GM12891 (cell line): ENCODE results near the gene UBTF.

Source experiments
- DNase-seq: peaks from one replicate; pipeline ENCODE4 v3.0.0; 2011; ENCODE audit warnings: low spot score; ENCODE audit not compliant: insufficient read length
- FAIRE-seq: peaks from 2 replicates; lab custom pipeline; 2011; peaks lifted over from hg19 to GRCh38; lab: Jason Lieb, UNC
- PAX5 ChIP-seq: IDR thresholded peaks from 2 replicates; pipeline ENCODE4 v1.6.1; 2011; ENCODE audit warnings: low read length, moderate library complexity, mild to moderate bottlenecking; ENCODE audit not compliant: insufficient read depth, severe bottlenecking
- POLR2A ChIP-seq: IDR thresholded peaks from 2 replicates; pipeline ENCODE4 v1.6.1; 2011; ENCODE audit warnings: low read depth, low read length, control low read depth
- POLR2AphosphoS5 ChIP-seq: IDR thresholded peaks from 2 replicates; pipeline ENCODE4 v1.6.1; 2011; ENCODE audit warnings: low read depth, low read length, control low read depth
- POU2F2 ChIP-seq: IDR thresholded peaks from 2 replicates; pipeline ENCODE4 v1.6.1; 2011; ENCODE audit warnings: low read depth, mild to moderate bottlenecking, control low read depth, low read length, moderate library complexity
- SPI1 ChIP-seq: IDR thresholded peaks from 2 replicates; pipeline ENCODE4 v1.6.1; 2011; ENCODE audit warnings: low read depth, low read length, control low read depth
- TAF1 ChIP-seq: IDR thresholded peaks from 2 replicates; pipeline ENCODE4 v1.6.1; 2011; ENCODE audit warnings: low read depth, low read length, control low read depth

UBTF gene

GRCh38 chr17:44258811-44259351 lies 39.4 kb upstream of the UBTF start:
- FAIRE-seq (no peak), DNase-seq (no peak)
- no peak for TF ChIP-seq POLR2A
- no peak for TF ChIP-seq POLR2AphosphoS5
- no peak for TF ChIP-seq SPI1
- no peak for TF ChIP-seq PAX5
- no peak for TF ChIP-seq TAF1
- TF ChIP-seq POU2F2, result no peak

DNA sequence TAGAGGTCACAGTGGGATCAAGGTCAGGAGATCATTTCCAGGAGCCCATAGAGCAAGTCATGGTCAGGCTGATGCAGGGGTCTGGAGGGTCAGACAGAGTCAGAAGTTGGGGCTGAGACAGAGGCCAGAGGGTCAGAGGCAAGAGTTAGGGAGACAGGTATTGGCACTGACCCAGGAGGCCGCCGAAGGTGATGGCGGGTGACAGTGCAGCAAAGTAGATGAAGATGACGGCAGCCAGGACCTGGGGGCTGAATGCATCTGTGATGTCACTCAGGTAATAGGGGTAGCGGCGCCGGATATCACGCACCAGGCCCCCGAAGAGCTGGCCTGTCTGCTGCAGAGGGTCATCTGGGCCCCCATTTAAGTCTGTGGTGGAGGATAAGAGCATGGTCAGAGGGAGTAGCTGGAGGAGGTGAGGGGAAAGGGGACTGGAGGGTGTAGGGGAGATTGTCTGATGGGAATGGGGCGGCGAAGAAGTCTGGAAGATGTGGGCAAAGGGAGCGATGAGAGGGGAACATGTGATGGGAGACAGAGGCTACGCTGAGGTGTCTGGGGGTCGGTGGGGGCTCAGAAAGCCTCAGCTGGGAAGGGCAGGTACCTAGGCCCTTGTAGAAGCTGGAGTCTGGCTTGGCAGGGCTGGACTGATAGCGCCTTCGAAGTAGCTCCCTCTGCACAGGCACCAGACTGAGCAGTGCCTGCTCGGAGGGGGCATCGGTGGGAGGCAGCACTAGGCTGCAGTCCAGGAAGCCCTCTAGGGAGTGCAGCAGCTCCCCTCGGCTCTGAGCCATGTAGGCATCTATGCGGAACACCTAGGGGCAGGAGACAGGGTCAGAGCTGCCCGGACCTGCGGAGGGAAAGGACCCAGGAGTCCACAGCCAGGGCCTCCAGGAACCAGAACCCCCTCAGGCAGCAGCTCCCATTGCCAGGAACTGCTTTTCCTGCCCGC lies 38.6 kb upstream of the UBTF start:
- no peak for TF ChIP-seq PAX5
- TF ChIP-seq SPI1, result no peak
- TF ChIP-seq TAF1, result no peak

DNA sequence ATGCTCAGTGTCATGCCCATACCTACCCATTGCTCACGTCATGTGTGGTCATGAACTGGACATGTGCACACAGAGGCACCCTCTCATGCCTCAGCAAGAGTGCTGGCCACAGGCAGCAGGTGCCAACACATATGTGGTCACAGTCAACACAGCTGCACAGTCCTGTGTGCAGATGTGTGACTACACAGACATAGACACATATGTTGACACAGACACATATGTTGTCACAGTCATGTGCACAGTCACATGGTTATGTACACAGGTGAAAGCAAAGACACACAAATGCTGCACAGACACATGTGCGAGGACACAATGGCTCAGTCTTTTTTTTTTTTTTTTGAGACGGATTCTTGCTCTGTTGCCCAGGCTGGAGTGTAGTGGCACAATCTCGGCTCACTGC lies 37.2 kb upstream of the UBTF start:
- TF ChIP-seq POLR2AphosphoS5 (no peak), POU2F2 (no peak), SPI1 (no peak)
- DNase-seq (no peak), FAIRE-seq (no peak)

More for the DNA sequence above, 38.6 kb upstream of the UBTF start:
- FAIRE-seq (no peak), DNase-seq (no peak)

DNA sequence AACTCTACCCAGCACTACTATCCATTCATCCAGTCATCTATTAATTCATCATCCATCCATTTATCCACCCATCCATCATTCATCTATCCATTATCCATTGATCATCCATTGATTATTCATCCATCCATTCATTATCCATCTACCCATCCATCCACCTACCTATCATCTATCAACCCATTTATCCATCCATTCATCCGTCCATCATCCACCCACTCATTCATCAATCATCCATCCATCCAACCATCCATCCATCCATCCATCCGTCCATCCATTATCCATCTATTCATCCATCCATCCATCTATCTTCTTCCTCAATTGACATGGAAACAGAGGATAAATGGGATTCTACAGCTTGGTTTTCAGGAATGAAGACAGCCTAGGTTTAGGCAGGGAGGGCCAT lies 36.4 kb upstream of the UBTF start:
- no peak for FAIRE-seq

GRCh38 chr17:44254361-44255095 lies 35.1 kb upstream of the UBTF start:
- DNase-seq, result no peak
- FAIRE-seq, result no peak
- TF ChIP-seq SPI1 (no peak), POU2F2 (no peak), TAF1 (no peak), PAX5 (no peak), POLR2AphosphoS5 (no peak), POLR2A (no peak)

More for the DNA sequence above, 36.4 kb upstream of the UBTF start:
- DNase-seq, result no peak
- no peak for TF ChIP-seq POU2F2
- TF ChIP-seq POLR2A, result no peak
- no peak for TF ChIP-seq TAF1
- no peak for TF ChIP-seq POLR2AphosphoS5
- TF ChIP-seq SPI1, result no peak
- no peak for TF ChIP-seq PAX5

DNA sequence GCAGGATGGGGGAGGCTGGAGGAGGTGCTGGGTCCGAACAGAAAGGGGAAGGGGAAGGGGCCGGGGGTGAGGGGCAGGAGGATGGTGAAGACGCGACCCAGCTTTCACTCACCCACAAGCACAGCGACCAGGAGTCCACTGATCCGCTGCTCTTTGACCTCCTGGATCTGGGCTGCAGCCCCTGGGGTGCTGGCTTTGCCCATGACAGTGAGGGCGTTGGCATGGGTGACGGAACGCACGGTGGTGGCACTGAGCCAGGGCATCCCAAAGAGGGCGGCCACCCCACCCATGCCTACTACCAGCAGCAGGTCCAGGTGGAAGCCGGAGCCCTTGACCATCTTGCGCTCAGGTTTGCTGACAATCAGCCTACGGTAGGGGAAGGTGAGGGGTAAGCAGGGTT lies 33.5 kb upstream of the UBTF start:
- no peak for DNase-seq
- TF ChIP-seq POLR2AphosphoS5 (no peak), PAX5 (no peak), POLR2A (no peak), POU2F2 (no peak), TAF1 (no peak), SPI1 (no peak)
- no peak for FAIRE-seq

- FAIRE-seq, result no peak
- DNase-seq, result no peak
- TF ChIP-seq POLR2AphosphoS5 (no peak), SPI1 (no peak), POLR2A (no peak), POU2F2 (no peak), PAX5 (no peak), TAF1 (no peak)
Measured at GRCh38 chr17:44251062-44251461, 31.6 kb upstream of the UBTF start.

- DNase-seq, result no peak
- TF ChIP-seq PAX5, result no peak
- no peak for TF ChIP-seq SPI1
- no peak for TF ChIP-seq POLR2A
- no peak for TF ChIP-seq POU2F2
- no peak for TF ChIP-seq TAF1
- FAIRE-seq, result no peak
Measured at GRCh38 chr17:44249501-44250246, 30.2 kb upstream of the UBTF start.
